Coronary artery (tissue), 2 donors: ENCODE data around the gene MON1A.

Experiments
- DNase-seq: peaks from one replicate; pipeline ENCODE4 v3.0.0-alpha.2; 2017; ENCODE audit warnings: low spot score
- H3K27ac ChIP-seq, 2 donors: fragments of 200-600 bp; sonication (generic); one replicate each; pipeline ENCODE4 v1.5.1; 2016 to 2019
- H3K4me3 ChIP-seq: fragments of 200-600 bp; sonication (generic); 2 replicates; pipeline ENCODE4 v1.5.1; 2016; ENCODE audit warnings: mild to moderate bottlenecking, moderate library complexity
- CTCF ChIP-seq: fragments of 200-600 bp; sonication (generic); IDR thresholded peaks from one replicate; pipeline ENCODE4 v1.5.1; 2019; ENCODE audit warnings: antibody characterized with exemption

MON1A gene

GRCh38 chr3:49899815-49900214 lies 29.8 kb downstream of the MON1A start:
- no peak for DNase-seq
- no peak for TF ChIP-seq CTCF
- H3K4me3 ChIP-seq, result no peak overlapping the region
- H3K27ac ChIP-seq, result no peak overlapping the region

- no peak overlapping the region for H3K27ac ChIP-seq
- DNase-seq, result no peak
- TF ChIP-seq CTCF, result no peak
- H3K4me3 ChIP-seq, result no peak overlapping the region
Observed at GRCh38 chr3:49898991-49899390, 30.6 kb downstream of the MON1A start.

GRCh38 chr3:49896345-49896744 lies 33.3 kb downstream of the MON1A start:
- no peak for DNase-seq
- Histone ChIP-seq H3K4me3 (no peak overlapping the region), H3K27ac (no peak overlapping the region)
- no peak for TF ChIP-seq CTCF

DNA sequence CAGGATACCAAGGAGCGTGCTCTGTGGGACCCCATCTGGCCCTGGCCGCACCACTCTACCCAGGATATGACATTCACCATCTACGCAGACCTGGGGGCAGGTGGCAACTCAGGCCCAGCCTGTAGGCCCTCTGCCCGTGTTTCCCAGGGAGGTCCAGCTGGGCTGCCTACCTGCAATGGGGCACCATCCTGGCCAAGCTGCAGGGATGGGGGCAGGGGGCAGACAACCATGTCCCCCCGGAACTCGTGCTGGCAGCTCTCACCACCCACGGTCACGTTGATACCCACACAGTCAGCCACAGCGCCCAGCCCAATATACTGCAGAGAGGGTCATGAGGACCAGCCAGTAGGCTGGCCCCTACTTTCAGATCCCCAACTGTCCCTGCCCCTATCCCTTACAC lies 33.8 kb downstream of the MON1A start:
- H3K4me3 ChIP-seq, result no peak overlapping the region
- DNase-seq, result no peak

DNA sequence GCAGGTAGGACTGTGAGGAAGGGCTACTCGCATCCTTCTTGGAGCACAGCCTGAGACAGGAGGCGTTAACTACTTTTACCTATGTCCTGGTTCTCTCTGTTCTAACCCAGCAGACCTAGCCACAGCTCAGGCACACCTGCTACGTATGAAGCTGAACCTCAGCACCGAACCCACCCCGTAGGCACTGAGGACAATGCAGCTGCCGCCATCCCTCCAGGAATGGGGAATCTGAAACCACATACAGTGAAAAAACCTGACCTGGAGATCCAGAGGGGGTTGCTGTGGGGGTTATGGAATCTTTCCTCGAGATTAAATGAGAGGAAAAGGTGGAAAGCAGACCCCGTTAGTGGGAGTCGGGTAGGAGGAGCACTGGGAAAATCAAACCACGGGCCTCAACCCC lies 40.3 kb downstream of the MON1A start:
- Histone ChIP-seq H3K4me3 (no peak overlapping the region), H3K27ac (no peak overlapping the region)
- no peak for DNase-seq
- no peak for TF ChIP-seq CTCF

More for the DNA sequence above, 33.8 kb downstream of the MON1A start:
- no peak overlapping the region for H3K27ac ChIP-seq
- TF ChIP-seq CTCF, result no peak

DNA sequence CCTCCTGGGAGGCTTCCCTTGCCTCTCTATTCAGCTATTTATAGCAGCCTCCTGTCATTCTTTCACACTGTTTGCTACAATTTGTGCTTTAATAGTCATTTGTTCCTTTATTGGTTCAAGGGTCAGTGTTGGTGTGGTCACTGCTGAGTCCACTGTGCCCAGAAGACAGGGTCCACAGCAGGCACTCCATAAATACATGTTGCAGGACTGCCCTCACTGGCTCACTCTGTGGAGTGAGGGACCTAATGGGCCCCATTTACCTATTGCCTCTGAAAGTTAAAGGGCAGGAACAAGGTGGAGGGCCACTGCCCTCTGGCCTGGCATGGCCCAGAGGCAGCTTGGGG lies 42.7 kb downstream of the MON1A start:
- TF ChIP-seq CTCF, result no peak
- Histone ChIP-seq H3K4me3 (no peak overlapping the region), H3K27ac (no peak overlapping the region)
- DNase-seq, result no peak

DNA sequence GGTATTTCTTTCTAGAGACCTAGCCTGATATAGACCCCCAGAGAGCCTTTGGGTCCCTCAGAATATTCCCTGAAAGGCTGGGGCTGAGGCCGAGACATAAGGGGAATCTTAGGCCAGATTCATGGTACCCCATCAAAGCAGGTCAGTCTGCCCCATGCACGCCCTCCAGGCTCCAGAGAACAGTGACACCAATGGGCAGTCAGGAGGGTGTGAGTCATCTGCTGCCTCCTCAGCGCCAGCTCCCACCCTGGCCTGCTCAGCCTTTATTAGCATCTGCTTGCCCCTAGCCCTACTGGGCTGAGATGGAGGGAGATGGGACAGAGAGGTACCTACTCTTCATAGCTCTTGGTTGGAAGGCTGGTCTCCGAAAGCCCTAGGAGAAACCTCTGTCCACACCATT lies 45.6 kb downstream of the MON1A start:
- H3K4me3 ChIP-seq, result no peak overlapping the region
- no peak for TF ChIP-seq CTCF
- no peak overlapping the region for H3K27ac ChIP-seq
- DNase-seq, result no peak
